Measurements from ENCODE around the gene ZC3H18. TPM values are rescaled to one million over a fixed set of nuclear protein-coding genes. Genes with fewer than 3 reads are reported as not detected.

The ZC3H18 gene
- total RNA-seq, 1 donor from 2014 or later = 15.2 TPM

DNA sequence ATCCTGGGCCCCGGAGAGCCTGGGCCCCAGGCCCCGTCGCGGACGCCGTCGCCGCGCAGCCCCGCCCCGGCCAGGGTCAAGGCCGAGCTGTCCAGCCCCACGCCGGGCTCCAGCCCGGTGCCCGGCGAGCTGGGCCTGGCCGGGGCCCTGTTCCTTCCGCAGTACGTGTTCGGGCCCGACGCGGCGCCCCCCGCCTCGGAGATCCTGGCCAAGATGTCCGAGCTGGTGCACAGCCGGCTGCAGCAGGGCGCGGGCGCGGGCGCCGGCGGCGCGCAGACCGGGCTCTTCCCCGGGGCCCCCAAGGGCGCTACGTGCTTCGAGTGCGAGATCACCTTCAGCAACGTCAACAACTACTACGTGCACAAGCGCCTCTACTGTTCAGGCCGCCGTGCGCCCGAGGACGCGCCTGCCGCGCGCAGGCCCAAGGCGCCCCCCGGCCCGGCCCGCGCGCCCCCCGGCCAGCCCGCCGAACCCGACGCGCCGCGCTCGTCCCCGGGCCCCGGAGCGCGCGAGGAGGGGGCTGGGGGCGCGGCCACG lies 36.8 kb upstream of the ZC3H18 start:
- peak; percentile 73 for DNase-seq

DNA sequence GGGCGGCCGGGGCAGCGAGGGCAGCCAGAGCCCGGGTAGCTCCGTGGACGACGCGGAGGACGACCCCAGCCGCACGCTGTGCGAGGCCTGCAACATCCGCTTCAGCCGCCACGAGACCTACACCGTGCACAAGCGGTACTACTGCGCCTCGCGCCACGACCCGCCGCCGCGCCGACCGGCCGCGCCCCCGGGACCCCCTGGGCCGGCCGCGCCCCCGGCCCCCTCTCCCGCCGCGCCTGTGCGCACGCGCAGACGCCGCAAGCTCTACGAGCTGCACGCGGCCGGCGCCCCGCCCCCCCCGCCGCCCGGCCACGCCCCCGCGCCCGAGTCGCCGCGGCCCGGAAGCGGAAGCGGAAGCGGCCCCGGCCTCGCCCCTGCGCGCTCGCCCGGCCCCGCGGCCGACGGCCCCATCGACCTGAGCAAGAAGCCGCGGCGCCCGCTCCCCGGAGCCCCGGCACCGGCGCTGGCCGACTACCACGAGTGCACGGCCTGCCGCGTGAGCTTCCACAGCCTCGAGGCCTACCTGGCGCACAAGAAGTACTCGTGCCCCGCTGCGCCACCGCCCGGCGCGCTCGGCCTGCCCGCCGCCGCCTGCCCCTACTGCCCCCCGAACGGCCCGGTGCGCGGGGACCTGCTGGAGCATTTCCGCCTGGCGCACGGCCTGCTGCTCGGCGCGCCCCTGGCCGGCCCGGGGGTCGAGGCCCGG lies 36.1 kb upstream of the ZC3H18 start:
- DNase-seq = peak; percentile 92

DNA sequence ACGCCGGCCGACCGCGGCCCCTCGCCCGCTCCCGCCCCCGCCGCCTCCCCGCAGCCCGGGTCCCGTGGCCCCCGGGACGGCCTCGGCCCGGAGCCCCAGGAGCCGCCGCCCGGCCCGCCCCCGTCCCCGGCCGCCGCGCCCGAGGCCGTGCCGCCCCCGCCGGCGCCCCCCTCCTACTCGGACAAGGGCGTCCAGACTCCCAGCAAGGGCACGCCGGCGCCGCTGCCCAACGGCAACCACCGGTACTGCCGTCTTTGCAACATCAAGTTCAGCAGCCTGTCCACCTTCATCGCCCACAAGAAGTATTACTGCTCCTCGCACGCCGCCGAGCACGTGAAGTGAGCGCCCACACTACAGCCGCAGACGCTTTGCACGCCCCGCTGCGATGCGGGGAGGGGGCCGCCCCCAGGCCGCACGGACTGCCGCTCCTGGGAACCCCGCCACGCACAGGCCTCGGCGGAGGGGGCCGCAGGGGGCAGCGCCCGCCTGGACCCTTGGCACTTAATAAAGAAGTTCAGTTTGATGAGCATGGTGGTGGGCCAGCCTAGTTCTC lies 35.5 kb upstream of the ZC3H18 start:
- DNase-seq = no peak

DNA sequence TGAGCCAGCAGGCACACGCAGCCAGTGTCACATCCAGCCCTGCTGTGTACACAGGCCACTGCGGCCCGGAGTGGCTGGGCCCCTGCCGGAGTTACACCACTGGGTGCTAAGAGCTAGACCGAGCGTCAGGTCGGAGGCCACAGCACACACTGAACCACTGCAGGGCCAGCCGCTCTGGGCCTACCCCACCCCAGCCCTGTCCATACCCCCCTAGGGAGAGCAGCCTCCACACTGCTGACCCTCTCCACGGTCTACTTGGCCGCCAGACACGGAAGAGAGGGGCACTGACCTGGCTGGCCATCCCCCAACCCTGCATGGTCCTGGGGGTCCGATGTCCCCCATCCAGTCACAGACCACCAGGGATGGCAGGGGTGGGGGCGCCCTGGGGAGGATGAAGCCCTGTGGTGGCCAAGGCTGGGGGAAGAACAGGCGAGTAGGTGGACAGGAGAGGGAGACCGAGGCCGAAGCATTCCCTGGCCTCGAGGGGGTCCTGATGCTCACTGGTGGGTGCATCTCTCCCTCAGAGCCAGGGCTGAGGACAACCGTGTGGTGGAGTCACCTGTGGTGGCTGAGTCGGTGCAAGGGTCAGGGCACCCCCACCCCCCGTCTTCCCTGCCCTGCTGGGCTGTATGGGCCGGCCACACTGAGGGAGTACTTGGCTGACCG lies 34.9 kb upstream of the ZC3H18 start:
- no peak for DNase-seq

DNA sequence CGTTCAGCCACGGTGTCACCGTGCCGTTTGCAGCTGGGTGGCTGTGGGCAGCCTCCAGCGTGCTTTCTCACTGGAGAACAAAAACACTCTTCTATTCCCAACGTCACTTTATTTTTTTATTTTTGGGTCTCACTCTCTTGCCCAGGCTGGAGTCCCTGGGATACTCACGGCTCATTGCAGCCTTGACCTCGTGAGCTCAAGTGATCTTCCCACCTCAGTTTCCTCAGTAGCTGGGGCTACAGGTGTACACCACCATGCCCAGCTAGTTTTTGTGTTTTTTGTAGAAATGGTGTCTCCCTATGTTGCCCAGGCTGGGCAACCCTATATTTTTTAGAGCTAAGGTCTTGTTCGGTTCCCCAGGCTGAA lies 34.4 kb upstream of the ZC3H18 start:
- DNase-seq = no peak

DNA sequence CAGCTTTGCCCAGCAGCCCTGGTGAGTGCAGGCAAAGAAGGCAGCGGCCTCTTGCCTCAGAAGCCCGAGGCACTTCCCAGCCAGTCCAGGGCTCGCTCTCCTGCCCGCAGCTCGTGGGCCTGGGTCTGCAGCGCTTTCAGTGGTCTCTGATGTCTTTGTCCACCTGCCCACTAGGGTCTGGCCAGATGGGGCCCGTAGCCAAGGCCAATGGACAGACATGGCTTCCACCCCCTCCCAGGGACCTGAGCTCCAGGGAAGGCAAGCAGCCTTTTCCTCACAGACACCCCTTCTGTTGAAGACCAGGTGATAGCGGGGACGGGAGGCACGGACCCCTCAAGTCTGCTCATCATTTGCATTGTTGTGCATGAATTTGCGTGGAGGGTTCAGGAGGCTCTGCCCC lies 33.7 kb upstream of the ZC3H18 start:
- no peak for DNase-seq

DNA sequence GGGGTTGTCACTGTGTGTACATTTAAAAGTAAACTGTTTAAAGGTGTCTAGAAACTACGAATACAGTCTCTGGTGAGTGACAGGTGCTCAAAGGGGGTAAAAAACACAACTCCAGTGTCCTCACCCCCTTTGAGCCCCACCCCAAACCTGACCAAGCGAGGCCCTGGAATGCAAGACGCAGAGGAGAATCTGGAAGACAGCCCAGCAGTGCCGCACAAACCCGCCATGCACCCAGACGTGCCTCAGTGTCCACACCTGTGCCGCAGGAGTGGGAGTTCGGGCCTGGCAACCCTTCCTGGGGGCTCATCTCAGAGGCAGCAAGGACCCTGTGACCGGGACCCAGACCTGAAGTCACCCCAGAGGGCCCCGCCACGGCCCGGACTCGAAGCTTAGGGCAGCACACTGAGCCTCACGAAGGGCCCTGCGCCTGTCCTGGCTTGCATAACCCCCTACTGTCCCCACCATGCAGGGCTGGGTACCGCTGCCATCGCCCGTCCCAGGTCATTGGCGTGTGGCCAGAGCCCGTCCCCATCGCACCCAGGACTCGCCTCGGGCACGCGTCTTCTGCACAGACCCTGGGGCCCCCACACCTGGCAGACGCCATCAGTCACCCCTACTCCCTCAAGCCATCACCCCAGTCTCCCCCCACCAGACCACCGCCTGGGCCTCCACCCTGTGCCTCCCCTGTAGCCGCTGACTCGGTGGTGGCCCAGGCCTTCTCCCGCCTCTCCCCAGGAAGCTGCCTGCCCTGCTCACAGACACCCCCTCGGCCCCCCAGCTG lies 33.0 kb upstream of the ZC3H18 start:
- DNase-seq = no peak

DNA sequence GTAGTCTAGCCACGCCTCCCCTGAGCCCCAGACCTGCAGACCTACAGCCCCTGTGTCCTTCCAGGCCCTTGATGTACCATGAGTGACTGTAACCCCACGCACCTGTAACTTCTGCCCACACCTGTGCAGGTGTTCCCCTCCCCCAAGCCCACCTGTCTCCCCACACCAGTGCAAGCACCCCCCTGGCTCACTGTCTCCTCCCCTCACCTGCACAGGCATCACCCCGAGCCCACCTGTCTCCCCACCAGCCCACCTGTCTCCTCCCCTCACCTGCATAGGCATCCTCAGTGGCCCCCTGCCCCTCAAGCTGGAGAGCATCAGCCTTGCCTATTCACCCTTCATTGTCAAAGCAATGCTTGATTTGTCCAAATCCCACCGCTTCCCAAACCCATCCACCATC lies 32.3 kb upstream of the ZC3H18 start:
- no peak for DNase-seq

DNA sequence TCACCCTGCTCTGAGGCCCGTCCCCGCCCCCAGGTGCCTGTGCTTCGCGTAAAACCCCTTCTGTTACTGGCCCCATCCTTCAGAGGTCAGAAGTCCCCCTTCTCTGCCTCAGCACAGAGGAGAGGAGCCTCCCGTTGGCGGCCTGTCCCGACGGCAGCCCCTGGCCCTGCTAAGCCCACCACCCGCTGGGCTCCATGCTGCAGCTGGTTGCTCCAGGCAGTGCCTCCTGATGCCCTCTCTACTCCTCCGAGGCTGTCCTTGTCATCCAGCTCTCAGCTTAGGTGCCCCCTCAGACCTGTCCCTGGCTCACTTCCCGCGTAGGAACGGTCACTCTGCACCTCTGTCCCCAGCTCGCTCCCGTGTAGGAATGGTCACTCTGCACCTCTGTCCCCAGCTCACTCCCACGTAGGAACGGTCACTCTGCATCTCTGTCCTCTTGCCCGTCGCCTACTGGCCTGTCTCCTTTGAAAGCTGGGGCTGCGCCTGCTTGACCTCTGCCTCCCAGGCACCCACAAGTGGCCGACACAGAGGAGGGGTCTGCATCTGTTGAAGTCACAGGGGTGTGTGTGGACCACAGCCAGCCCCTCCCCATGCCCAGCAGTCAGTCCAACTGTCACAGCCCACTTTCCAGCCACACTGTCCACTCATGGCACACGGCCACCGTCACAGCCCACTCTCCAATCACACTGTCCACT lies 31.7 kb upstream of the ZC3H18 start:
- DNase-seq = no peak

DNA sequence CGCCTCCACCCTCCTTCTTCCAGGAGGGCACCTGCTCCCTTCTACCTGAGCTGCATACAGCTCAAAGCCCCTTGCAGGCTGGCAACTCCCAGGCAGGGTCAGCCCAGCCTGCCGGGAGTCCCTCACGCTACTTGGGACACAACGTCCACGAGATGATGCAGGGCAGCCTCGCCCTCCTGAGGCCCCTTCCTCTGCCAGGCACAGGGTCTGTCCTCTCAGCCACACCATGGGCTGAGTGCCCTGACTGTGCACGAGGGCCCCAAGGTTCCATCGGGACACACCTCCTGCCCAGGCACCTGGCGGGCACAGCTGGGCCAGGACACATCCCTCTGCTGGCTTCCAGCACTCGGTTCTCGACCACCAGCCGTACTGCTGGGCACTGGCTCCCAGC lies 30.9 kb upstream of the ZC3H18 start:
- DNase-seq = no peak

DNA sequence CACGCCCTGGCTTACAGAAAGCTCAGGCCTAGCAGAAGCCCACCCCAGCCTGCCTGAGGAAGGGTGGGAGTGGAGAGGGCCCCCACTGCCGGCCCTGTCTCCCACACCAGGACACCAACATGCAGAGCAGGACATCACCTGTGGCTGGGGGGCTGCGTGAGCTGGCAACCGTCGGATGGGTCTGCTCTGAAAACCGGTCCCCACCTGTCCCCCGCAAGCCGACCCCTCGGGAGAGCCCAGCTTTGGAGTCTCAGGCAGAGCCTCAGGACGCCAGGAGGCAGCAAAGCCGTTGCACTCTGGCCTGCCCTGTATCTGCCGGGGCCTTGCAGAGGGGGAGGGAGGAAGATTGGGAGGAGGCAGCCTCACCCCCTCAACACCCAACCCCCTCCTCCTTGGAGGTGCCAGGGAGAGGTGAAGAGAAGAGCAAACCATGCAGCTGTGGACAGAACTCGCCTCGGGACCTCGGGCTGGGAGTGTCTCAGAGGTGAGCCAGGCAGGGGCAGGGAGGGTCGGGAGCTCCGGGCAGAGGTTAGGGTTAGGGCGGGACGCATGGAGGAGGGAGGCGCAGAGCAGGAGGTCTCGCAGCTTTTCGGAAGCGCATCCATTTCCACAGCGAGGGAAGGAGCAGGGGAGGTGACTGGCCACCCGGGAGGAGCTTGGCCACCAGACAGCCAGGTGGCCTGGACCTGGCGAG lies 30.4 kb upstream of the ZC3H18 start:
- DNase-seq = no peak

DNA sequence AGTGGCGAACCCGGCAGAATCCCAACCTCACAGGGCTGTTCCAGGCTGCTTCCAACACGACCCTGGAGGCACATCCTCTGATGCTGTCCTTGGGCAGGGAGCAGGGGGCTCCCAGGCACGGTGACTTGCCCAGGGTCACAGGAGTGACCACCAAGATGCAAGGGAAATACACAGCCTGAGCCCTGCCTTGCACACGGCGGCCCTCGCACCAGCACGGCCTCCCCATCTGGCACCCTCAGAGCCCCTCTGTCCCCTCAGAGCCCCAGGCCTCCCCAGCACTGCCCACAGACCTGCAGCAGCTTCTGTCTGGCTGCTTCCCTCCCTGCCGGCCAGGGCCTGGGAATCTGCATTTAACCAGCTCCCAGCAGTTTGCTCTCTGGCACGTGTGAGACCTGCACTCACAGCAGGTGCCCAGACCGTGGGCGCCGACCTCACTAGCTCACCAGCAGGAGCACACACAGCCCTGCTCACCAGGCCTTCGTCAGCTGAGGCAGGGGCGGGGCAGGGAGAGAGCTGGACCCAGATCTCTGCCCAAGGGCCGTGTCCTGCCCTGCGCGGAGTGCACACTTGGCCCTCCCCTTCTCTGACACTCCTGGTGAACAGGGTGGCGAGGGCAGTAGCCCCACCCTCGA lies 29.7 kb upstream of the ZC3H18 start:
- no peak for DNase-seq

DNA sequence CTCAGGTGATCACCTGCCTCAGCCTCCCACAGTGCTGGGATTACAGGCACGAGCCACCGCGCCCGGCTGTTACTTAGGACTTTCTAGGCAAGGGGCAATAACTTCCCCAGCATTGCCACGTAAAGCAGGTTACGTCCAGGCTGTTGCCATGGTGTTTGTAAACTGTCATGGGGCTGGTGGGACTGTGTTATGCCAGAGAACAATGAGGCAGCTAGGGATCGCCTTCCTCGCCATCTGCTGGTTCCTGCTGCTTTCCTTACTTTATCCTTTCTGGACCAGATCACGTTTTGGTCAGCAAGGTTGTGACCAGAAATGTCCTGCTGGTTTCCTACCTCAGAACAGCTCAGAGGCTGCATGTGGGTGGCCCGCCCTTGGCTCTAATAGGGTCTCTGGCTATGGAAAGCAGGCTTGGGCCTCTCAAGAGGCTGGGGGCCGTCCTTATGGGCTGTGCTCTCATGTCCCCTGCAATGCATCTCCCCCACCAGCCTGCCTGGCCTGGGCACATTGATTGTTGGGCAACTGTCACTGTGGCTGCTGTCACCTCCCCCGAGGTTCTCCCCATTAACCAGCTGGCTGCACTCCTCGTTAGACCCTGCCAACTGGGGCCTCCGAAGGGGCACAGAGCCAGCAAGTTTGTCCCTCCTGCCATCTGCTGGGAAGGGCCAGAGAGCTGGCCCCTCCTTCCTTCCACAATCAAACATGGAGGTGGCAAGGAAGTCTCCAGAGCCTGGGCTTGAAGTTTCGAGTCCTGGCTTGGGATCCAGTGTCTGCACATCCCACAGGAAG lies 28.2 kb upstream of the ZC3H18 start:
- DNase-seq = peak; percentile 45

DNA sequence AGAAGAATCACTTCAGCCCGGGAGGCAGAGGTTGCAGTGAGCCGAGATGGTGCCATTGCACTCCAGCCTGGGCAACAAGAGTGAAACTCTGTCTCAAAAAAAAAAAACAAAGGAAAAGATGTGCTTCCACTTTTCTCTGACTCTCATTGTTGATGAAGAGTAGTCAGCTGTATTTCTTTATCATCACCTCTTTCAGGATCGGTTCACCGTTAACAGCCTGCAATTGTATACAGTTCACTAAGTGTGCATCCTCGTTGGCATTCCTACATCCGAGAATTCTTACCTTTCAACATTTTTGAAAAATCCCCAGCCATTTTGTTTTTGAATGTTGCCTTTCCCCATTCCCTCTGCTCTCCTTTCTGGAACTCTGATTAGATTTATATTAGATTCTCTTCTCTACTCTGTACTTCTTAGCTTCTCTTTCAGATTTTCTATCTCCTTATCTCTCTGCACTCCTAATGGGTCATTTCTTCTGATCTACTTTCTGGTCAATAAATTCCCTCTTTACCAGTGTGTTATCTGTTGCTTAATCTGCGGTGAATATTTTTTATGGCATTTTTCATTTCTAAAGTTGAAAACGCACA lies 26.9 kb upstream of the ZC3H18 start:
- DNase-seq = no peak

DNA sequence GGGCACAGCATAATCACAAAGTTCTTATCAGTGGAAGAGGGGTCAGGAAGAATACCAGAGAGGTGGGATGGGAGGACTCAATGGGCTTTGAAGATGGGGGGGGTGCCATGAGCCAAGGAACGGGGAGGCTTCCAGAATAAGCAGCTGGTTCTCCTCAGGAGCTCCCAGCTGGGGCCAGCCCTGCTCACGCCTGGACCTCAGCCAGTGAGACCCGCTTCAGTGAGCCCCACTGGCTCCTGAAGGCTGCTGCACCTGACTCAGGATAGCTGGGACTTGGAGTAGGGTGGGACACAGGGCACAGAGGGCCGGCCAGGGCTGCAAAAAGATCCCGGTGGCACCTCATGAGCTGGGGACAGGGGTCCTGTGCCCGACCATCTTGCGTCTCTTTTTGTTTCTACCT lies 24.4 kb upstream of the ZC3H18 start:
- DNase-seq = no peak

DNA sequence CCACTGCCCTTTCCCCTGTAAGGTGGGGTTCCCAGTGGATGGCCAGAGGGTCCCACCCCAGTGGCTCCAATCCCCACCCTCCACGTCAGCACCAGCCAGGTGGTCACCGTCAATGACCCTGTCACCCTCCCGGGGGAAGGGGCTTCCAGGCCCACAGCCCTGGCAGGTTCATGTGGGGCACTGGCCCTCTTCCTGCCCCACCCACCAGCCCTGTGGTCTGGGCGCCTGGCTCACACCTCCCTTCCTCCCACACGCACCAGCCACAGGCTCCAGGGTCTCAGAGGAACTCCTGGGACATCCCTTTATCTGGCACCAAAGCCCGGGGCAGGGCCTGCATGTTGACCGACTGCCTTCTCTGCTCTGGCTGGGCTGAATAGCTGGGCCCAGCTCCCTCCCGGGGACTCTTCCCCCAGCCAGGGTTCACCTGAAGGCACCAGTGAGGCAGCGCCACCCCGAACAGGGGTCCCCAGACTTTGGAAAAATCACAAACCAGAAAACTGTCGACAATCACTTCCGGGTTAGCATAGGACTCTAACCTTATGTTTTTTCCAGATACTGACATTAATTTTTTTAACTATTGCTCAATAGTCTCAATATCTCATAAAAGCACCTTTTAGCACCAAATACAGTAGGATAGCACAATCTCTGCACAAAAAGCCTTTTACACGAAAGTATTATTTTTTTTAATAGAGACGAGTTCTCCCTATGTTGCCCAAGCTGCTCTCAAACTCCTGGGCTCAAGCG lies 21.9 kb upstream of the ZC3H18 start:
- DNase-seq = no peak

DNA sequence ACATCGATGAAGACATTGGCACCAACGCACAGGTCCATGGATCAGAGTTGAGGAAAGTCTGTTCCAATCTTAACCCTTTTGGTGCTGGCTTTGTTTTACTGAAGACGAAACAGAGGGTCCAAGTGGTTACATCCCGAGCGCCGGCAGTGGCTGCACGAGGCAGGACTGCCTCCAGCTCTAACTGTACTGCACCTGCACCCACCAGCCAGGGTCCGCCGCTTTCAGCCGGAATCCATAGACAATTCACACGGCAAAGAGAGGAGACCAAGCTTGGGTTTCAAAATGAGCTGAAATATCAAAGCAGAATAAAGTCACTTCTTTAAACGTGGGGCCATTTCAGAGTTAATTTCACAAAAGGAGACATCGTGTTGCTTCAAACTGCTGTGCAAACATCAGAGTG lies 21.2 kb upstream of the ZC3H18 start:
- DNase-seq = no peak

DNA sequence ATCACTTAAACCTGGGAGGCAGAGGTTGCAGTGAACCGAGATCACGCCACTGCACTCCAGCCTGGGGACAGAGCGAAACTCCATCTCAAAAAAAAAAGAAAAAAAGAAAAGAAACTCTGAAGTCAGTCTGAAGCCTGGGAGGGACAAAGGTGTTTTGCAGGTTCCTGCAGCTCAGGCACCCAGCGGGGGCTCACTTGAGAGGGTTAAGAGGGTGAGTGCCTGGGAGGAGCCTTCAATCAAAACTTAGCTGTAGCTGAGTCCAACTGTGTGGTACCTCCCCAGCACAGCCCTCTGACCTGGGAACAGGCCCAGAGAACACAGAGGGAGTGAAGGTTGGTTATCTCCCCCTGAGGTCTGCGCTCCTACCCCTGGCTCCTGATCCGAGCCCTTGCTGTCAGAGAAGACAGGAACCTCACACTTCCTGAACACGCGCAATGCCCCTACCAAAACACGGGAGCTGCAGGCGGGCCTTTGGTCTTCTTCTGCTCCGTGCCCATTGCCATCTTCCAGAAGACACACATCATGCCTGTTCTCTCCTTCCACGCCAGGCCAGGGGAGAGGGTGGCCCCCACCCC lies 20.4 kb upstream of the ZC3H18 start:
- no peak for DNase-seq

DNA sequence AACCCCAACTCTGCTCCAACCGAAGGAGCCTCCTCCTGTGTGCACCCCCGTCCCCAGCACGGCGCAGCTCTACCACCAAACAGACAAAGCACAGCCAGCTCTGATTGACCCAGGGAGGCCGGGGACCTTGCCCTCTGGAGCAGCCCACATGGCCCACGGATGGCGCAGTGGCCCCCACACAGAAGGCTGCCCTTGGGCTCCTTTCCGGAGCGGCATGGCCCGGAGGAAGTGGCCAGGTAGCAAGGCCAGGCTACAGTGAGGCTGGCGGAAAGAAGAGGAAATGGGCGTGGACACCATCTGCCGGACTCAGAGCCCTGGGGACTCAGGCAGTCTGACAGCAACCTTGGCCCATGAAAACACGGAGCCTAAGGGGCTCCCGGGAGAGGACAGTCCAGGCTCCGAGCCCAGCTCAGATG lies 19.9 kb upstream of the ZC3H18 start:
- peak; percentile 45 for DNase-seq

Measured in tongue (tissue), 2 donors.